Keratinocyte (primary cell): ENCODE results near the gene RNF225. TPM values are rescaled to one million over a fixed set of nuclear protein-coding genes. Genes with fewer than 3 reads are reported as not detected.

Experiments
- DNase-seq: peaks from one replicate; pipeline ENCODE4 v3.0.0-alpha.2; 2011; ENCODE audit warnings: low read depth, missing footprints, low spot score
- FAIRE-seq: peaks from 2 replicates; lab custom pipeline; 2011; peaks lifted over from hg19 to GRCh38; lab: Jason Lieb, UNC
- H2AFZ ChIP-seq: 2 replicates; pipeline ENCODE4 v1.6.0; 2012; ENCODE audit warnings: low read length, control low read depth, inconsistent platforms; ENCODE audit not compliant: control insufficient read depth
- H3K27ac ChIP-seq: 2 replicates; pipeline ENCODE4 v1.5.1; 2011; ENCODE audit warnings: low read length; ENCODE audit not compliant: control insufficient read depth, insufficient read depth
- H3K27me3 ChIP-seq: 3 replicates; pipeline ENCODE4 v1.6.0; 2011; ENCODE audit warnings: low read length; ENCODE audit not compliant: control insufficient read depth, insufficient read depth; ENCODE audit errors: extremely low read depth
- H3K36me3 ChIP-seq, 2 experiments: 2 replicates in 1 of 2; 3 replicates in 1 of 2; pipeline ENCODE4 v1.5.1; 2011; ENCODE audit warnings: low read length in 2 of 2, mild to moderate bottlenecking in 1 of 2; ENCODE audit not compliant: control insufficient read depth in 2 of 2, insufficient read depth in 2 of 2; ENCODE audit errors: extremely low read depth in 1 of 2
- H3K4me1 ChIP-seq: 3 replicates; pipeline ENCODE4 v1.5.1; 2011; ENCODE audit warnings: low read length; ENCODE audit not compliant: control insufficient read depth, insufficient read depth; ENCODE audit errors: extremely low read depth
- H3K4me2 ChIP-seq: 3 replicates; pipeline ENCODE4 v1.6.0; 2011; ENCODE audit warnings: low read depth, low read length; ENCODE audit not compliant: control insufficient read depth, insufficient read depth; ENCODE audit errors: extremely low read depth
- H3K4me3 ChIP-seq, 3 experiments: fragments of 200-600 bp in 1 of 3; sonication (generic) in 1 of 3; 2 replicates in 2 of 3; 3 replicates in 1 of 3; pipeline ENCODE4 v1.5.1; 2011 to 2016; ENCODE audit warnings: low read length in 3 of 3, mild to moderate bottlenecking in 3 of 3, control low read depth in 2 of 3, inconsistent platforms in 1 of 3, low read depth in 1 of 3, mixed read lengths in 1 of 3, mixed run types in 1 of 3, moderate library complexity in 1 of 3; ENCODE audit not compliant: control insufficient read depth in 2 of 3, insufficient read depth in 2 of 3; ENCODE audit errors: extremely low read depth in 1 of 3
- H3K79me2 ChIP-seq: 2 replicates; pipeline ENCODE4 v1.6.0; 2012; ENCODE audit warnings: low read length; ENCODE audit not compliant: control insufficient read depth, insufficient read depth
- H3K9ac ChIP-seq: 3 replicates; pipeline ENCODE4 v1.6.0; 2011; ENCODE audit warnings: low read length; ENCODE audit not compliant: control insufficient read depth, insufficient read depth; ENCODE audit errors: extremely low read depth
- H3K9me1 ChIP-seq: 3 replicates; pipeline ENCODE4 v1.6.0; 2011; ENCODE audit warnings: low read length; ENCODE audit not compliant: control insufficient read depth, insufficient read depth; ENCODE audit errors: extremely low read depth
- H3K9me3 ChIP-seq: 2 replicates; pipeline ENCODE4 v1.5.1; 2012; ENCODE audit warnings: low read depth, low read length; ENCODE audit not compliant: control insufficient read depth
- H4K20me1 ChIP-seq: 3 replicates; pipeline ENCODE4 v1.6.0; 2011; ENCODE audit warnings: low read length; ENCODE audit not compliant: control insufficient read depth, insufficient read depth; ENCODE audit errors: extremely low read depth
- EZH2 ChIP-seq: IDR thresholded peaks from one replicate; pipeline ENCODE4 v1.6.1; 2012; ENCODE audit warnings: inconsistent platforms, mild to moderate bottlenecking, low read length, moderate library complexity
- dilution Hi-C: fragments of 300-500 bp; cut with MboI; formaldehyde crosslinking; loops from one replicate; pipeline ENCODE4 v1.7.0; 2020; ENCODE audit warnings: low sequenced_read_pairs; ENCODE audit not compliant: extremely low pct_ligation_motif_present
- polyA plus RNA-seq, 5 experiments: library from polyadenylated mRNA; depleted of rRNA in 3 of 5; stranded (reverse) in 3 of 5; stranded (forward) in 1 of 5; unstranded in 1 of 5; fragments of >200 nt; gene quantifications; 1 replicate in 1 of 5; 2 replicates in 3 of 5; 3 replicates in 1 of 5; pipeline versions ENCODE4 v1.2.1 to v1.2.3, GENCODE V29; 2011 to 2012; ENCODE audit warnings: missing spikeins in 2 of 5, low read depth in 1 of 5, low replicate concordance in 1 of 5
- TF ChIP-seq, protein P1 (sequence below), 3 experiments: IDR thresholded peaks in 1 of 3; conservative IDR thresholded peaks in 1 of 3; optimal IDR thresholded peaks in 1 of 3; 2 replicates in 2 of 3; 3 replicates in 1 of 3; pipeline versions ENCODE3 to v1.5.1; 2011; ENCODE audit warnings: low read length in 3 of 3, mild to moderate bottlenecking in 3 of 3, moderate library complexity in 2 of 3, control low read depth in 1 of 3, inconsistent platforms in 1 of 3; ENCODE audit not compliant: insufficient read depth in 2 of 3; ENCODE audit errors: extremely low read depth in 1 of 3

The RNF225 gene
- polyA plus RNA-seq, 1 donor (not counting 4 experiments of a cell fraction or from before 2014, with no cell fraction given), result not detected

- no peaks in the 10 kb centered on the region for H3K27me3 ChIP-seq
- H3K27ac ChIP-seq, result no peak overlapping the region
- no peak overlapping the region for H3K4me3 ChIP-seq
- H3K4me1 ChIP-seq, result peaks cover 7% of the 10 kb centered on the region
- no peaks in the 10 kb centered on the region for H3K79me2 ChIP-seq
- no peaks in the 10 kb centered on the region for H3K9me1 ChIP-seq
- H4K20me1 ChIP-seq, result no peaks in the 10 kb centered on the region
- H3K9me3 ChIP-seq, result no peaks in the 10 kb centered on the region
- no peak for DNase-seq
- TF ChIP-seq, protein P1, sequence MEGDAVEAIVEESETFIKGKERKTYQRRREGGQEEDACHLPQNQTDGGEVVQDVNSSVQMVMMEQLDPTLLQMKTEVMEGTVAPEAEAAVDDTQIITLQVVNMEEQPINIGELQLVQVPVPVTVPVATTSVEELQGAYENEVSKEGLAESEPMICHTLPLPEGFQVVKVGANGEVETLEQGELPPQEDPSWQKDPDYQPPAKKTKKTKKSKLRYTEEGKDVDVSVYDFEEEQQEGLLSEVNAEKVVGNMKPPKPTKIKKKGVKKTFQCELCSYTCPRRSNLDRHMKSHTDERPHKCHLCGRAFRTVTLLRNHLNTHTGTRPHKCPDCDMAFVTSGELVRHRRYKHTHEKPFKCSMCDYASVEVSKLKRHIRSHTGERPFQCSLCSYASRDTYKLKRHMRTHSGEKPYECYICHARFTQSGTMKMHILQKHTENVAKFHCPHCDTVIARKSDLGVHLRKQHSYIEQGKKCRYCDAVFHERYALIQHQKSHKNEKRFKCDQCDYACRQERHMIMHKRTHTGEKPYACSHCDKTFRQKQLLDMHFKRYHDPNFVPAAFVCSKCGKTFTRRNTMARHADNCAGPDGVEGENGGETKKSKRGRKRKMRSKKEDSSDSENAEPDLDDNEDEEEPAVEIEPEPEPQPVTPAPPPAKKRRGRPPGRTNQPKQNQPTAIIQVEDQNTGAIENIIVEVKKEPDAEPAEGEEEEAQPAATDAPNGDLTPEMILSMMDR (optimal IDR thresholded peaks at IDR 0.05 in 1 of 3, IDR thresholded peaks at IDR 0.05 in 1 of 3, conservative IDR thresholded peaks at IDR 0.05 in 1 of 3; ENCODE audit: extremely low read depth in 1 of 3, insufficient read depth in 2 of 3, low read length in 3 of 3), result no peak
- no peak overlapping the region for H3K9ac ChIP-seq
- no peak overlapping the region for H3K4me2 ChIP-seq
- H3K36me3 ChIP-seq, result no peaks in the 10 kb centered on the region
- FAIRE-seq, result no peak
- H2AFZ ChIP-seq, result no peak overlapping the region
- dilution Hi-C loops, result no loop called here
Observed at GRCh38 chr19:58364146-58364545, 31.3 kb upstream of the RNF225 start.

DNA sequence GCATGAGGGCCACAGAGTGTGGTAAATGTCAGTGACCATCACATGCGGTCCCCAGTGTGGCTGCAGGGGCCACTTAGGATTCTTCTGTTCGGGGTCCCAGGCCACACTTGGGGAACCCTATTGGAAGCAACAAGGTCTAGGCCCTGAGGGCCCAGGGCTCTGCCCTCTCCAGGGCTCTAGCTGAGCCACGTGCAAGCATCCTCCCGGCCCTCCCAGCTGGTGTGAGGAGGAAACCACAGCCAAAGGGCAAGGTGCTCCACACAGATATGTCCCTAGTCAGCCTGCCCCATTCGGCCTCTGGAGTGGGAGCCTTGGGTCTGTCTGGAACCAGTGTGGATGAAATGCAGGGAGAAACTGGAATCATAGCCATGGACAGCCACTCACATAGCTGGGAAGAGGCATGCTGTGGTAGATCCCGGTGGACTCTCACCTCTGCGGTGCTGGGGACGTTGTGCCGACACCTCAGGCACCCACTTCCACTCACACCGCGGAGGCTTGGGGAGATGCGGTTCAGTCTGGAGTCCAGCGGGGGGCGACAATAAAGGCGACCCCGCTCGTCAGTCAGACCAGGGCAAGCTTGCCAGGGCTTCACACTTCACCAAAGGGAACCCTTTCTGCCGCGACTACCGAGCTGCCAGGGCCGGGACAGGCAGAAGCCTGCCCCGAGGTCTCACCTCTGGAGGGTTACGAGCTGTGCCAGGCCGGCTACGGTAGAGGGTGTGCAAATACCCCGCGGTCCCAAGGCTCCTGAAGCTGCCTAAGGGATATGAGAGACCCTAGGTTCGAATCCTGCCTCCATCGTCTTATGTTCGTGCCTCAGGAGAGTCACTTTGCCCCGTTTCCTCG lies 28.6 kb upstream of the RNF225 start:
- DNase-seq, result no peak
- Histone ChIP-seq H3K9me1 (no peaks in the 10 kb centered on the region), H3K9me3 (no peaks in the 10 kb centered on the region), H3K79me2 (no peaks in the 10 kb centered on the region), H3K4me3 (no peak overlapping the region), H4K20me1 (no peaks in the 10 kb centered on the region), H3K27me3 (no peaks in the 10 kb centered on the region), H3K4me1 (peaks cover 2% of the 10 kb centered on the region), H3K27ac (no peak overlapping the region), H3K36me3 (no peaks in the 10 kb centered on the region), H2AFZ (no peak overlapping the region), H3K9ac (no peak overlapping the region), H3K4me2 (no peak overlapping the region)
- TF ChIP-seq, protein P1 (optimal IDR thresholded peaks at IDR 0.05 in 1 of 3, IDR thresholded peaks at IDR 0.05 in 1 of 3, conservative IDR thresholded peaks at IDR 0.05 in 1 of 3; ENCODE audit: extremely low read depth in 1 of 3, insufficient read depth in 2 of 3, low read length in 3 of 3), result no peak
- no peak for TF ChIP-seq EZH2
- dilution Hi-C loops, result no loop called here
- no peak for FAIRE-seq
